GM18520 (cell line): Measurements from ENCODE around the gene KDR.

Source experiments
- ATAC-seq: cut with Tn5 transposase; IDR thresholded peaks from one replicate; pipeline ENCODE4 v1.9.1; 2021; ENCODE audit not compliant: unreplicated experiment

The KDR gene

GRCh38 chr4:55124322-55125076 is 896 bp downstream of the KDR start:
- ATAC-seq, result no peak

DNA sequence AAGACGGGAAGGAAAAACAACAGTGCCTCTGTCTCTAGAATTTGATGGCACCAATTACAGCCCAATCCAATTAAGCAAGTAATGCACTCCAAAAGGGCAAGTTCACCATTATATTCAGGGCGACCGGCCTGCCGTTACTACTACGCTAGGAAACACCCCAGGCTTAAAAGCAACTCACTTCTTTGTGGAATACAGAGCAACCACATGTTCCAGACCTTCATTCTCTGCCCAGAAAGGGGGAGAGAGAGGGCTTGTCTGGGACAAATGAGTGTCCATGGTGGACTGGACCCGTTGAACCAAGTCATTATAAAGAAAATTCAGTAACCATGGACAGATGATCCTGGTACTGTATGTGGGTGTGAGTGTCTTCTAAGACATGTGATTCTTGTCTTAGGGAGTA is 1.6 kb downstream of the KDR start:
- ATAC-seq, result no peak

- ATAC-seq, result no peak
Observed at GRCh38 chr4:55122235-55122634, 3.2 kb downstream of the KDR start.

GRCh38 chr4:55121246-55121645 is 4.1 kb downstream of the KDR start:
- ATAC-seq, result no peak

GRCh38 chr4:55118397-55118796 is 7.0 kb downstream of the KDR start:
- no peak for ATAC-seq

DNA sequence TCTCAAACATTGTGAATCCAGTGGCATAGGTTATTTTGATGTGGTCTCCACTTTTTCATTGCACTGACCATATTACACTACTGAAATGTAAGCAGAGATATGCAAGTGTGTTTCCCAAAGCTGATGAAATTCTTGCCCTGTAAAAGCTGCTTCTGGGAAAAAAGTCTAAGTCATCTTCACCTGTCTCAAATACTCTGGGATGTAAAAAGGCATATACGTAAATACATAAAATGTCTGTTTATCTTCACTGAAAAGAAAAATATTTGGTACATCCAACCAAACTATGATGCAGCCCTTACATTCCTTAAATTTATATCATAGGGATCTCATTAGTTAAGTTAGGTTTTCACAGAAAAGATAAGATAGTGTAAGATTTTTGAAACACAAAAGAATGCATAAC is 7.9 kb downstream of the KDR start:
- ATAC-seq, result no peak

GRCh38 chr4:55116450-55116849 is 8.9 kb downstream of the KDR start:
- ATAC-seq, result no peak

- no peak for ATAC-seq
Observed at GRCh38 chr4:55111601-55112000, 13.8 kb downstream of the KDR start.

DNA sequence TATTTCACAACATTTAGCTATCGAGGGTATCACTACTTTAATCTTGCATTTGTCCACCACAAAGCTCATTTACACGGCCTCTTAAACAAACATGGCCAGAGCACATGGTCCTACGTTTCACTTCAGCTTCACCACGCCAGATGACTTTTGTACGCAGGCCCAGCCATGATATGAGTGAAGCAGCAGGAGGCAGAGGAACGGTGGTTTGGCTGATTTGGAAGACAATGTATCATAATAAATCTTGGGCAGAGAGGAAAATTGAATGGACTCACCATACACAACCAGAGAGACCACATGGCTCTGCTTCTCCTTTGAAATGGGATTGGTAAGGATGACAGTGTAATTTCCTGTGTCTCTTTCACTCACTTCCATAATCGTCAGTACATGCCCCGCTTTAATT is 15.3 kb downstream of the KDR start:
- no peak for ATAC-seq

- ATAC-seq, result no peak
Observed at GRCh38 chr4:55107054-55107453, 18.3 kb downstream of the KDR start.

- ATAC-seq, result no peak
Observed at GRCh38 chr4:55103224-55103623, 22.2 kb downstream of the KDR start.

- ATAC-seq, result no peak
Observed at GRCh38 chr4:55099816-55100215, 25.6 kb downstream of the KDR start.

GRCh38 chr4:55098456-55099204 is 26.8 kb downstream of the KDR start:
- ATAC-seq, result no peak

DNA sequence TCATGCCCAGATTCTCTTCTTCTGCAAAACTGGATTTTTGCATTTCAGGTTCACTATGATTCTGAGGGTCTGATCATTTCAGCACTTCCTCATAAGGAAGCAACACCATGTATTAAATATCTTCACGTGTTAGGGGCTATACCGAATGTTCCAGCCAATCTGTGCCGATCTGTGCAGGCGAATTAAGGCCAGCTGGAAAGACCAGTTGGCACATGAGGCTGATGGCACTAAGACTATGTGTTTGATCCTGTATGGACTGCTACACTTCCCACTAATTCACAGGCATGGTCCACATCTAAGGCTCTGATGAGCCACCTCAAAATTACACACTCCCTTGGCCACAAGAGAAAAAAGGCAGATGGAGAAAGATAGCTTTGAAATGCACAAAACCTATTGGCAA is 28.8 kb downstream of the KDR start:
- ATAC-seq, result no peak

- no peak for ATAC-seq
Observed at GRCh38 chr4:55096045-55096444, 29.4 kb downstream of the KDR start.

DNA sequence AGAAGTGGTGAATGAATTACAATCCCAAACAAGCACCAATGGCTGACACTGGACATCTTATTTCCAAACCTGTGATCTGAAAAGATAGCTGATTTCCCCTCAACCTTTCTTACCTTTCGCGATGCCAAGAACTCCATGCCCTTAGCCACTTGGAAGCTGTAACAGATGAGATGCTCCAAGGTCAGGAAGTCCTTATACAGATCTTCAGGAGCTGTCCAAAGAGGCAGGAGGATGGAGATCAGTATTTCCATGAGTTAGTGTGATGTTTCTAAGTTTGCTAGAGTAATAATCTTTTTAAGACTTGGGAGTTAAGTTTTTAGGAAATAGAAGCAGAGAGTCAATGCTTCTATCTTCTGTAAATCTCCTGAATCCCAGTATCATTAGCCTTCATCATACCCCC is 32.9 kb downstream of the KDR start:
- no peak for ATAC-seq

DNA sequence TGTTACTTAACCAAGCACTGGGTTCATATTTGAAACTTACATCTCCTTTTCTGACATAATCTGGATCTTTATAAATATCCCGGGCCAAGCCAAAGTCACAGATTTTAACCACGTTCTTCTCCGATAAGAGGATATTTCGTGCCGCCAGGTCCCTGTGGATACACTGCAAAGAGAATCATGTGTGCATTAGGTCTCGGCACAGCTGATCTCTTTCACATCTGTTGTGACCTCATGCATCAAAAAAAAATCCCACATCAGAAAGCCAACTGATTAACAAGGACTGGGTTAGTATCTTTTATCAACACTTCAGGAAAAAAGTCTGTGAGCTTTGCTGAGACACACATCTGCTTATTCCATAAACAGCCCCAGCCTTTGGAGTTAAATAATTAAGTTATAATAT is 35.5 kb downstream of the KDR start:
- ATAC-seq, result no peak

DNA sequence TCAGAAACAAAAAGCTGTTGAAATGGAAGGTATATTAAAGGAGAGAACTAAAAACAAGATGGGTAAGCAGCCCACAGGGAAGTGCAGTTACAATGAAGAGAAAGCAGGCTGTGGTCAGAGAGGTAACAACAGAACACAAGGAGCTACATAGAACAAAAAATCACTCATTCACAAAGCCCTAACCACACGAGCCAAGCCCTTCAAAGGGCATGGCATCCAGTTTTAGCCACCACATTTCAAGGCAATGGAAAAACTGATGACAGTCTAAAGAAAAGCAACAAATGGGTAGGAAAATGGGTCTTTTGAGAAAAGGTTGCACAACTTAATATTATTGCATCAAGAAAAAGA is 37.5 kb downstream of the KDR start:
- ATAC-seq, result no peak

GRCh38 chr4:55087009-55087912 is 38.1 kb downstream of the KDR start:
- no peak for ATAC-seq

- no peak for ATAC-seq
Observed at GRCh38 chr4:55086578-55086977, 38.8 kb downstream of the KDR start.

DNA sequence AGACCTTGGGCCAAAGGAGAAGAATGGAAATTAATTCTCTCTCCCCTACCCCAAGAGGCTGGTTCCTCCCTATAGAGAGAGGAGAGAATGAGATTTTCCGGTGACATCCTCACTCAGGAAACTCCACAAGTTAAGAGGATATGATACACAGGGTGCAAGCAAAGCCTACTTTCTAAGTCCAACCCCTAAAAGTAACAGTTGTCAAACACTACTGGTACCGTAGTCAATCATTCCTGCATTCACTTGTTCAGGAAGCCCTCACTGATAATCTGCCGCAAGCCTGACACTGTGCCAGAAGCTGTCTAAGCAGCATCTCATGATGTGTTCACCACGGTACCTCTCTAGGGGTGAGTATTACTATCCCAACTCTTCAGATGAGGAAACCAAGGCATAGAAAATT is 41.7 kb downstream of the KDR start:
- ATAC-seq, result no peak

GRCh38 chr4:55082756-55083155 is 42.6 kb downstream of the KDR start:
- no peak for ATAC-seq
